ENCODE measurements around the gene RIN3. TPM values are rescaled to one million over a fixed set of nuclear protein-coding genes. Genes with fewer than 3 reads are reported as not detected.

The RIN3 gene
- total RNA-seq, 6 experiments from 2014 or later: 10.7 to 20.4 (median 18.9) TPM

- TF ChIP-seq POLR2A (IDR thresholded peaks at IDR 0.05) (no peak), CTCF (IDR thresholded peaks at IDR 0.05) (no peak)
Observed at GRCh38 chr14:92579244-92579936, 65.8 kb downstream of the RIN3 start.

GRCh38 chr14:92581206-92581605 is 67.6 kb downstream of the RIN3 start:
- no peaks in the 10 kb centered on the region for H3K4me1 ChIP-seq
- no peak overlapping the region for H3K4me3 ChIP-seq
- H3K36me3 ChIP-seq: peaks cover 0 to 19% (median 0%) of the 10 kb centered on the region in 4 donors
- intact Hi-C loops (cut with DNase I): no loop called here
- H3K27me3 ChIP-seq: no peaks in the 10 kb centered on the region
- WGBS (ENCODE audit: insufficient coverage, low coverage, low lambda C conversion rate, missing lambda C conversion rate): 83% methylated on average over 2 of the region's 7 CpGs
- H3K27ac ChIP-seq: no peak overlapping the region
- no peak for TF ChIP-seq POLR2A (IDR thresholded peaks at IDR 0.05)
- no peak for TF ChIP-seq CTCF (IDR thresholded peaks at IDR 0.05)
- H3K9me3 ChIP-seq: no peaks in the 10 kb centered on the region
- ATAC-seq: no peak
- no peak for DNase-seq

More at GRCh38 chr14:92579244-92579936, 65.8 kb downstream of the RIN3 start:
- Histone ChIP-seq H3K4me3 (no peak overlapping the region), H3K36me3 (peaks cover 0 to 19% (median 0%) of the 10 kb centered on the region in 4 donors), H3K9me3 (no peaks in the 10 kb centered on the region), H3K4me1 (no peaks in the 10 kb centered on the region), H3K27me3 (no peaks in the 10 kb centered on the region), H3K27ac (no peak overlapping the region)
- intact Hi-C loops (cut with DNase I): no loop called here
- DNase-seq: no peak
- no peak for ATAC-seq
- WGBS (ENCODE audit: insufficient coverage, low coverage, low lambda C conversion rate, missing lambda C conversion rate): 89% methylated on average over 2 of the region's 2 CpGs

GRCh38 chr14:92581966-92582566 is 68.5 kb downstream of the RIN3 start:
- Histone ChIP-seq H3K27me3 (no peaks in the 10 kb centered on the region), H3K27ac (no peak overlapping the region)
- no peak for TF ChIP-seq CTCF (IDR thresholded peaks at IDR 0.05)
- no peak for TF ChIP-seq POLR2A (IDR thresholded peaks at IDR 0.05)

GRCh38 chr14:92582706-92583452 is 69.3 kb downstream of the RIN3 start:
- Histone ChIP-seq H3K9me3 (no peaks in the 10 kb centered on the region), H3K36me3 (peaks cover 0 to 15% (median 0%) of the 10 kb centered on the region in 4 donors), H3K4me1 (no peaks in the 10 kb centered on the region), H3K4me3 (no peak overlapping the region), H3K27me3 (no peaks in the 10 kb centered on the region), H3K27ac (no peak overlapping the region)
- ATAC-seq: no peak
- intact Hi-C loops (cut with DNase I): no loop called here
- 97% methylated on average over 7 of the region's 12 CpGs for WGBS (ENCODE audit: insufficient coverage, low coverage, low lambda C conversion rate, missing lambda C conversion rate)
- TF ChIP-seq POLR2A (IDR thresholded peaks at IDR 0.05): no peak
- TF ChIP-seq CTCF (IDR thresholded peaks at IDR 0.05): no peak
- no peak for DNase-seq

More at GRCh38 chr14:92581966-92582566, 68.5 kb downstream of the RIN3 start:
- H3K4me3 ChIP-seq: no peak overlapping the region
- no peaks in the 10 kb centered on the region for H3K9me3 ChIP-seq
- intact Hi-C loops (cut with DNase I): no loop called here
- 76% methylated on average over 10 of the region's 11 CpGs for WGBS (ENCODE audit: insufficient coverage, low coverage, low lambda C conversion rate, missing lambda C conversion rate)
- H3K36me3 ChIP-seq: peaks cover 0 to 19% (median 0%) of the 10 kb centered on the region in 4 donors
- H3K4me1 ChIP-seq: no peaks in the 10 kb centered on the region
- ATAC-seq (no peak), DNase-seq (no peak)
